GM21447 (cell line): ENCODE results near the gene MED17.
"Not testable (repeated sequence)": the region's sequence is repeated elsewhere in the genome, so short reads cannot be mapped to it uniquely, and the experiment has no call there.

Source experiments
- ATAC-seq: cut with Tn5 transposase; IDR thresholded peaks from one replicate; pipeline ENCODE4 v1.9.1; 2021; ENCODE audit not compliant: unreplicated experiment

MED17 gene, protein sequence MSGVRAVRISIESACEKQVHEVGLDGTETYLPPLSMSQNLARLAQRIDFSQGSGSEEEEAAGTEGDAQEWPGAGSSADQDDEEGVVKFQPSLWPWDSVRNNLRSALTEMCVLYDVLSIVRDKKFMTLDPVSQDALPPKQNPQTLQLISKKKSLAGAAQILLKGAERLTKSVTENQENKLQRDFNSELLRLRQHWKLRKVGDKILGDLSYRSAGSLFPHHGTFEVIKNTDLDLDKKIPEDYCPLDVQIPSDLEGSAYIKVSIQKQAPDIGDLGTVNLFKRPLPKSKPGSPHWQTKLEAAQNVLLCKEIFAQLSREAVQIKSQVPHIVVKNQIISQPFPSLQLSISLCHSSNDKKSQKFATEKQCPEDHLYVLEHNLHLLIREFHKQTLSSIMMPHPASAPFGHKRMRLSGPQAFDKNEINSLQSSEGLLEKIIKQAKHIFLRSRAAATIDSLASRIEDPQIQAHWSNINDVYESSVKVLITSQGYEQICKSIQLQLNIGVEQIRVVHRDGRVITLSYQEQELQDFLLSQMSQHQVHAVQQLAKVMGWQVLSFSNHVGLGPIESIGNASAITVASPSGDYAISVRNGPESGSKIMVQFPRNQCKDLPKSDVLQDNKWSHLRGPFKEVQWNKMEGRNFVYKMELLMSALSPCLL

DNA sequence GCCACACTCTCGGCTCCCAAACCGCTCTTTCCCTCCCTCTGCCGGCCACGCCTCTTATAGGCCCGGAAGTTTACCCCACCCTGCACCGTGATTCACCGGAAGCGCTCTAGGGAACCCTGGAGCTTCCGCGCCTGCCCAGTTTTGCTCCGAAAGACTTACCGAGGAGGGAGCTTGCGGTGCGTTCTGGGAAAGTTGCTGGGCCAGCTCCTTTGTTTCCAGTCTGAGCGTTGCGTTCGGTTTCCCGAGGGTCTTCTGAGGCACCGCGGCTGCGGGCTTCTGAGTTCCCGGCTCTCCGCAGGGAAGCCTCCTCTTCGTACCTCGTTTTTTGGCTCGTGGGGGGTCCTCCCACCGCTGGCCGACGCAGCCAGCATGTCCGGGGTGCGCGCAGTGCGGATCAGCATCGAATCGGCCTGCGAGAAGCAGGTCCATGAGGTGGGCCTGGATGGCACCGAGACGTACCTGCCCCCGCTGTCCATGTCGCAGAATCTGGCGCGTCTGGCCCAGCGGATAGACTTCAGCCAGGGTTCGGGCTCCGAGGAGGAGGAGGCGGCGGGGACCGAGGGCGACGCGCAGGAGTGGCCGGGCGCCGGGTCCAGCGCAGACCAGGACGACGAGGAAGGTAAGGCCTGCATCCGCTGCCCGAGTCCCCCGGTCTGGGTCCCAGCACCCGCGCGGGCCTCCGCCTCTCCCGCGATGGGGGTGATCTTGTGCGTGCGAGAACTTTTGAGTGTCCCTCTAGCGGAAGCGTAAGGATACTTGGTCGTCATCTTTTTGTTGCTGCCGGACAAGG is at the start of gene MED17:
MED17 (plus strand) TSS at position 138 of the 790 bp plus-strand sequence; CDS start at position 370, 232 bp downstream.
- peak; percentile 97 for ATAC-seq

DNA sequence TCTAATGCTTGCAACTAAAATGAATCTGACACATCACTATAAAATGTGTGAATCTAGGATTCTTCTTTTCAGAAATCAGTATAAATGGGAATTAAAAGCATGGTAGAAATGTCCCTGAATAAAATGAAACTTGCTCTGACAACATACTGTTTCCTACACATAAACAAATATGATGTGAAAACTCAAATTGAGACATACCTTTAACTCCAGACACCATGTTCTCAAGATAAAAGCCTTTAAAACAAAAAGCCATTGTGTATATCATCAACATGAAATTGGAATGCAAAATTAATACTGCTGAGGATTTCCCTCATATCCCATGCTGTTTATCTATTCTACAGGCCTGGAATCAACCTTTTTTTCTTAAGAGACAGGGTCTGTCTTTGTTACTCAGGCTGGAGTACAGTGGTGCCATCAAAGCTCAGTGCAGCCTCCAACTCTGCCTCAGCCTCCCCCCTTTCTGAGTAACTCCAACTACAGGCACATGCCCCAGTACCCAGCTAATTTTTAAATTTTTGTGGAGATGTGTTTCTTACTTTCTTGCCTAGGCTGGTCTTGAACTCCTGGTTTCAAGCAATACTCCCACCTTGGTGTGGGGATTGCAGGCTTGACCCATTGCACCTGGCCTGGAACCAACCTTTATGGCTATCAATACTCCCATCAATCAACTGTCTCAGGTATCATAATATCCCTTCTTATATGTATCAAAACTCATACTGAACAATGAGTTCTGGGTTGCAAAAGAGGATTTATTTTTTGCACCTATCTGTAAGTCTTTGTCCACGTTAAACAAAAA is 49.5 kb upstream of the MED17 start:
- ATAC-seq, result no peak

DNA sequence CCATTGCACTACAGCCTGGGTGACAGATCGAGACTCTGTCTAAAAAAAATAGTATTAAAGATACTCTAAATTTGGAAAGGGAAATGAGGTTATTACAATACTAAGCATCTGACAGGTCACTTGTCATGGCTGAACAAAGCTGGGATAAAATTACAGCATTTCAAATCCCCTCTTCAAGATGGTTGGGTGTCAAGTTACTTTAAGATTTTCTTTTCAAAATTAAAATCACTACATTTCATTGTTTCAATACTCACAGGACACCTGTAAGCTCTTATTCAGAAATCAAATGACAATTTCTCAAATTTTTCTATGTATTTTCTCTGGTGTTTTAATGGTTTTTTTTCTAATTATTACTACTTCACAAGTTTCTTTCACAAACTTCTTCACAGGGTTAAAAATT is 48.5 kb upstream of the MED17 start:
- ATAC-seq, result no peak

DNA sequence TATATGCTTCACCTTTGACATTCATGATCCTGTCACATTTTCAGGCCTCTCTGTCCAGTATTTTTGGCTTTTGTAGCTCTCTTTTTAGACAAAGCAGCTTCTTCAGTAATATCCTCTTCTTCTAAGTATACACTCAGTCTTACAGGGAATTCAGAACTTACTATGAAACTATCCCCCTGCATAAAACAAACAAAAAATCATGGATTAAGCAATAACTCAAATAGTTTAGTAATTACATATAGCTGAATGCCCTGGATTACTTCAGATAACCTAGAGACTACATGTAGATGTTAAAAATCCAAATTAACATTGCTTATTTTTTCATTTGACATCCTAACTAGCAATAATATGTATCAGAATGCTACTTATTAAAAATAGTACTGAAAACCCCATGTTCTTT is 48.0 kb upstream of the MED17 start:
- no peak for ATAC-seq

DNA sequence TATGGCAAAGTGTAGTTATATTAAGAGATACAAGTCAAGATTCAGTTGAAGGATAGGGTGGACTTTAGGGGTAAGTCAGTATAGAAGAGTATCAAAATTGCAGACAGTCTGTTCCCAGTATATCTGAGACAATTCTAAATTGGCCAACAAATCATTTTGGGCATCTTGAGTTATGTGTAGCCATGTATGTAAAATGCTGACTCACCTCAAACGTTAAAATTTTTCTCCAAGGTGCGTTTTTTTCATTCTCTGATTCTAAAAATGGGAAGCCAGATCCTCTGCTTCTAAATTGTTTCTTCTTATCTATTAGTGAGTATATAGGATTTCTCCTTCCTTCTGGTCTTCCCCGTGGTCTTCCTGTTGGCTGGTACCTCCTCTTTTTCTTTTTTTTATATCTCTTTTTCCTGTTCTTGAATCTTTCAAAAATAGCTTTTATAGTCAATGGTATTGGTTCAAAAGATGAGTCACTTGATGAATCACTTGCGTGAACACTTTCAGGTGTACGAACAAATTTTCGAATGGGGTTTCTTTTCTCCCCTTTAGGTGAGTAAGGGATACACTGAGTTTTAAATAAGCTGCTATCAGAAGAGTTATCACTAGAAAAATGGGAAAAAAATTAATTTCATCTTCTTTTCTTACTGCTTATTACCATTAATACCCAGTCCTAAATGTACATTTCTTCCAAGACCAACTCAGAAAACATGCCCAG is 46.0 kb upstream of the MED17 start:
- no peak for ATAC-seq

DNA sequence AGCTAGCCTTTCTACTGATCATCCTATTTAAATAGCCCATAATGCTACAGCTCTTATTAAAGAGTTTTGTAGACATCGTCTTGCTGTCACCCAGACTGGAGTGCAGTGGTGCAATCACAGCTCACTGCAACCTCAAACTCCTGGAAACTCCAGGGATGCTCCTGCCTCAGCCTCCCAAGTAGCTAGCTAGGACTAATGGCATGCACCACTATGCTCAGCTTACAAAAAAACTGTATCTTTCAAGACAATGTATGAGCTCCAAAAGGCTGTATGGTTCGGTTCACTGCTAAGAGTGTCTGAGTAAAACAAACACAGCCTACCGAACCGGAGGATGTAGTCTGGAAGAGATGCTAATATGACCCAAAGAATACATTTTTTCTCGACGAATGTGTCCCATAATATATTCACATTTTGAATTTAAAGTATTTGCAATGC is 45.4 kb upstream of the MED17 start:
- ATAC-seq, result no peak

DNA sequence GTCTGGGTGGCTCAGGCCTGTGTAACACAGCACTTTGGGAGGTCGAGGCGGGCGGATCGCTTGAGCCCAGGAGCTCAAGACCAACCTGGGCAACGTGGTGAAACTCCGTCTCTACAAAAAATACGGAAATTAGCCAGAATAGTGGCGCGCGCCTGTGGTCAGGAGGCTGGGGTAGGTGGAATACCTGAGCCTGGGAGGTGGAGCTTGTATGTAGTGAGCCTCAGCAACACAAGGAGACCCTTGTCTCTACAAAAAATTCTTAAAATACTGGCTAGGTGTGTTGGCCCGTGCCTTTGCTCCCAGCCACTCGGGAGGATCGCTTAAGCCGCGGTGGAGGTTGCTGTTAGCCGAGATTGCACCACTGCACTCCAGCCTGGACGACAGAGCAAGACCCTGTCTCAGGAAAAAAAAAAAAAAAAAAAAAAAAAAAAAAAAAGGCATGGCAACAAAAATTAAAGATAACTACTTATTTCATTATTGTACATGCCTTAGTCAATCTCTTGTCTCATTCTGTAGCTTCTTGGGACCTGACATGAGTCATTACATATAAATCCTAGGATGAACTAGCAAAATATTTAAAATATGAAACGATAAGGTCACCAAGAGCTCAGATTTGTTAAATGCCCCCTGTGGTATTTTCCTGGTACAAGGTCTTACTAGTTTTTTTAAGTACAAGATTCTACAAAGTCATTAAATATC is 43.9 kb upstream of the MED17 start:
- ATAC-seq, result peak; percentile 13

DNA sequence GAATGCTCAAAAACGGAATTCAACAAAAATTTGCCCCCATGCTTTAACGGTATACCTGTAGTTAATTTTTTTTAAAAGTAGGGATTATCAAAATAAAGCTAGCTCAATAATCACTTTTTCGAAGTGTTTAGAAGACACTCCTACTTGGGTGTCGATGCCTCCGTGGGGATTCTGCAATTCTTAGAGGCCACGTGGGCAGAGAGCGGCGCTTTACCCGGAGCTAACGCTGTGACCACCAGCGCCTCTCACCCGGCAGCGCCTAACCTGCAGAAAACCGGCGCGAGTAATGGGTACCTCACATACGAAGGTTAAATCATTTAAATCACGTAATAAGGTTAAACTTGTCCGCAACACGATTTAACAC is 43.4 kb upstream of the MED17 start:
- ATAC-seq, result peak; percentile 32

DNA sequence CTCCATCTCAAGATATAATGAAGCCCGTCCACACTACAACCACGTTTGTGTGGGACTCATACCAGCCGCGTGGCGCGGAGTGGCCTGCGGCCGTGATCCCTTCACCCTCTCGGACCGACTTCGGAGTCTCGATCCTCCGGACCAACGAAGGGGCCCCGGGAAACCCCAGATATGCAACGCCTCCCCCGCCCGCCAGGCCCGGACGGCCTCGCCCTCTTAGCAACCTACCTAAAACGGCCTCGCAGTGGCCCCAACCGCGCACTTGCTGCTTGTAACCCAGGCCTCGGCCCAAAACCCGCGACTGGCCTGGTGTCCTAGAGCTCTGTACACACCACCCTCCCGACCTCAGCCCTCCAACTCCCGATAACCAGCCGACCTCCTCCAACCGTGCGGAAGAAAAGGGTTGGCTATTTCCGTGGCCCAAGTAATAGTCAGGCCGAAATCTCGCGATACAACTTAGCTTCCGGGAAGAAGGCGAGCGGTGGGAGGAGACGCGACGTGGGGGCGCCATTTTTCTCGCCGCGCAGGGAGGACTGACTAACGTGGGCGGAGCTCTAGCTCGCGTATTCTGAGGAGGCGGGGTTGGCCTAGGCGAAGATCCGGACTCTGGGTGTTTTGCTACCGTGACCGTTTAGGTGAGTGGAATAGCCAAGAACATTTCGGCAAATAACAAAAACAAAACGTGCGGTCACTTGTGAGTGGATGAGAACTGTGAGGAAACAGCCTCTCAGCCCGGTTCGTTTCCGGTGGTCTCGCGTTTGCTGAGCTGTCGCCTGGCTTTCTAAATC is 42.8 kb upstream of the MED17 start, which contains the start of the genes C11orf54 and TAF1D:
C11orf54 (plus strand) TSS at position 579 of the 788 bp plus-strand sequence. CDS start 5,722 bp downstream, outside the sequence.
TAF1D (minus strand) TSS at position 402 of the 788 bp plus-strand sequence. CDS start 2,191 bp downstream, outside the sequence.
- peak; percentile 82 for ATAC-seq

DNA sequence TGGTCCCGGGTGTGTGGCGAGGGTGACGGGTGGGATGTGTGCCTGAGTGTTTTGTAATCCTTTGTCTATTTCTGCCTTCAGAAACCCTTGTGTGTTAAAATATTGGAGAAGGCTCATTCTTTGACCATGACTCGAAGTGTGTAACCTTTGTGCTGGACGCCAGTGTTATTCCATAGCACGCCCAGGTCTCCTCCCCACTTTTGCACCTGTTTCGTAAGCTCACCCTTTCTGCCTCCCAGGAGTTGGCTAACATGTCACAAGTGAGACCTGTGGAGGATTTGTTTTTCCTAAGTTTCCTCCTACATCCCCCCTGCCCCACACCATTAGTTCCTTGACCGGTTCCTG is 42.2 kb upstream of the MED17 start:
- peak; percentile 10 for ATAC-seq

DNA sequence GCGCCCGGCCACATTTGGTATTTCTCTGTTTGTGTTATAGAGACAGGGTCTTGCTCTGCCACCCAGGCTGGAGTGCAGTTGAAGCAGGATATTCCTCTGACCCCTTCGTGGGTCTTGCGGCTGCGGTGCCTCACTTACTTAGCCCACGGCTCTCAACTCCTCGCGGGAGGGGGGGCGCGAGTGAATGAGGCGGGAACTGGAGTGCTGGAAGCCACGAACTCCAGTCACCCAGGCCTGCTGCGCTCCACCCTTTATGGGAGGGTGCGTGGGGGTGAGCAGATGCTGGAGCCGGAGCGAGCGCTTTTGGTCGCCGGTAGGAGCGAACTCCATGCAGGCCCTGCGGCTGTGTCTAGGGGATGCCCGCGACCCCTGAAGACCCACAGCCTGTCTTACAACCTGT is 40.8 kb upstream of the MED17 start:
- ATAC-seq, result no peak

DNA sequence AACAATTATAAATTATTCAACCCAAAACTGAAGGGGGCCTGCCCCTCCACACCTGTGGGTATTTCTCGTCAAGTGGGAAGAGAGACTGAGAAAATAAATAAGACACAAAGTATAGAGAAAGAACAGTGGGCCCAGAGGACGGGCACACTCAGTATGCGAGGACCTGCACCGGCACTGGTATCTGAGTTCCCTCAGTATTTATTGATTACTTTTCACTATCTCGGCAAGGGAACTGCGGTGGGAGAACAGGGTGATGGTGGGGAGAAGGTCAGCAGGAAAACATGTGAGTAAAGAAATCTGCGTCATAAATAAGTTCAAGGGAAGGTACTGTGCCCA is 39.4 kb upstream of the MED17 start:
- no peak for ATAC-seq

DNA sequence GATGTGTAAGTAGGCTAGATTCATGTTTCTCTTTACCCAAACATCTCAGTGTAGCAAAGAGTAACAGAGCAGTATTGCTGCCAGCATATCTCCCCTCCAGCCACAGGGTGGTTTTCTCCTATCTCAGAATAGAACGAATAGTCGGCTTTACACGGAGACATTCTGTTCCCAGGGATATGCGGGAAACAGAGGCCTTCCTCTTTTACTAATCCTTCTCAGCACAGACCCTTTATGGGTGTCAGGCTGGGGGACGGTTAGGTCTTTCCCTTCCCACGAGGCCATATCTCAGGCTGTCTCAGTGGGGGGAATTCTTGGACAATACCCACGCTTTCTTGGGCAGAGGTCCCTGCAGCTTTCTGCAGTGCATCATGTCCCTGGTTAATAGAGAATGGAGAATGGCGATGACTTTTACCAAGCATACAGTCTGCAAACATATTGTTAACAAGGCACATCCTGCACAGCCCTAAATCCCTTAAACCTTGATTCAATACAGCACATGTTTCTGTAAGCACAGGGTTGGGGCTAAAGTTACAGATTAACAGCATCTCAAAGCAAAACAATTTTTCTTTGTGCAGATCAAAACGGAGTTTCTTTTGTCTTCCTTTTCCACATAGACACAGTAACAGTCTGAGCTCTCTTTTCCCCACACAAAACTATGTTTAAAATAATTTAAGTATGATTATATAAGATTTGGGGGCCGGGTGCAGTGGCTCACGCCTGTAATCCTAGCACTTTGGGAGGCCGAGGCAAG is 38.9 kb upstream of the MED17 start:
- not testable (repeated sequence) for ATAC-seq

DNA sequence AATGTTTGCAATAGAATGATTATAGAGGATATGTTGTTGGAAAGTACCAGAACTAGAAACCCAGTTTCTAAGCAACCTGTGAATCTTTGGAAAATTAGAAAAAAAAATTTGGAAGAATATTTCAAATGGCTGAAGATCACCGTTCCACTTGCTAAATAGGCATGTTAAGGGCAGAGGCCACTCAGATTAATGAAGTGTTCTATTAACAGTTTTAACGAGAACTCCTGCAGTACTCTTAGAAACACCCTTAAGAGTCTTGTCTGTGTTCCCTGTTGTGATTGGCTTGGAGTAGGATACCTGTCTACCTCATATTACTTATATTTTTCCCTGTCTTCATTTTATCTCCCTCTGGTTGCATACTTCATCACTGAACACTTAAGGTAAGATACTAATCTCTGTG is 38.0 kb upstream of the MED17 start:
- no peak for ATAC-seq

DNA sequence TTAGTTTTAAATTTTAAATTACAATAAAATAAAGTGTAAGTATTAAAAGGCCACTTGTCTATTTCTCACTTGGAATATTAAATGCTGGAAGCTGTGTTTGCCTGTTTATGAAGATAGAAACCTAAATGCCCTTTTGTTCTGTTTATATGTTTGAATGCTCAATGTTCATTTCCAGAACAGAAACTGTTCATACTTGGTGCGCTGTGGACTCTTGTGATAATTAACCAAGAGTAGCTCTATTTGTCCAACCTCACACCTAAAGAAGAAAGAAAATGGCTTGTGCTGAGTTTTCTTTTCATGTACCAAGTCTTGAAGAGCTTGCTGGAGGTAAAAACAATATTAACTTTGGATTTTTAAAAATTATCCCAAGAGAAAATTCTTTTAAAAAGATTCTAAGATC is 37.0 kb upstream of the MED17 start:
- ATAC-seq, result peak; percentile 84

DNA sequence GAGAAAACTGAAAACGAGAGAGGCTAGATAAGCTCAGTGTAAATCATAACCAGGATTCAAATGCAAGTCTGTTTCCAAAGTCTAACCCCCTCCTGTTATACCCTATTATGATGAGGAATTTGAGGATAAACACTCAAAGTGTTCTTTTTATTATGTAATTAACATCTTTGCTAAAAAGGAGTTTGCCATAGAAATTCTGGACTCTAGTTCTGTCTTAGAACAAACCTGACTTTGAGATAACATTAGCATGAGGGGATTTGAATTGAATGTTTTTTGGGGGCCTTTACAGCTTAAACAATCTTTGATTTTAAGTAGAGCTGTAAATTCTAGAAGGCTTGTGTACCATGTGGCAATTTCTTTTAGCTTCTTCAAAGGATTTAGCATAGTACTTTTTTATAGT is 33.1 kb upstream of the MED17 start:
- ATAC-seq, result no peak

DNA sequence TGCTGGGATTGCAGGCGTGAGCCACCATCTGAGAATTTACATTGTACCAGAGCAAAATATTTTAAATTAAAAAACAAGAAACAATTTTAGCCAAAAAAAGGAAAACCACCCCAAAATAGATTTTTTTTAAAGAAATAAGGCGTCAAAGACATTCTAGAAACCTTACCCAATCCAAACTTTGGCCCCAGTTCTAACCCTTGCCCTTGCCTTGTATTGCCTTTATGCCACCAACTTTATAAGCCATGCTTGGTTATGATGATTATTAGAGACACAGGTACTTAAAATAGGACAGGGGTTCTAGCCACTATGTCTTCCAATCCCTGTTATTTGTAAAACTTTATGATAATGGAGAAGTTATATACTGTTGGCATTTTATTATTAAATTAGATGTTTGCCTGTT is 30.8 kb upstream of the MED17 start:
- ATAC-seq, result no peak

DNA sequence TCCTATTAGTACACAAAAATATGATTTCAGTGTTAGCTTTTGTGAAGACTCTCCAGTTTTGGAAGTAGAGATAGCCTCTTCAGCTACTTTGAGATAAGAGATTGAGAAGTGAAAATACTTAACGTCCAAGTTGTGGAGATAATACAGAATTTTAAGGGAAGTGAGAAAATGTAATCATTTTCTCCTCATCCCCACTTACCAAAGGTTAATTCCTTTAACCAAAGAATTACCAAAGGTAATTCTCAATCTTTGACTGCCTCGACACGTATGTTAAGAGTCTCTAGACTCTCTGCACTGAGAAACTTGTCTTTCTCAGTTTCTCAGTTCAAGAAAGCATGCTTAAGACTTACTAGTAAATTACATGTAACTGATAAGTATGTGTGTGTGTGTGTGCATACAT is 27.3 kb upstream of the MED17 start:
- no peak for ATAC-seq
